CD4-positive, alpha-beta T cell treated with Interleukin-17A for 4 hours (primary cell): ENCODE results near the gene LRRC8B.
"Not testable (repeated sequence)": the region's sequence is repeated elsewhere in the genome, so short reads cannot be mapped to it uniquely, and the experiment has no call there.

Experiments
- DNase-seq: peaks from one replicate; pipeline ENCODE4 v3.0.0-alpha.2; 2020; ENCODE audit warnings: mixed read lengths

LRRC8B gene

DNA sequence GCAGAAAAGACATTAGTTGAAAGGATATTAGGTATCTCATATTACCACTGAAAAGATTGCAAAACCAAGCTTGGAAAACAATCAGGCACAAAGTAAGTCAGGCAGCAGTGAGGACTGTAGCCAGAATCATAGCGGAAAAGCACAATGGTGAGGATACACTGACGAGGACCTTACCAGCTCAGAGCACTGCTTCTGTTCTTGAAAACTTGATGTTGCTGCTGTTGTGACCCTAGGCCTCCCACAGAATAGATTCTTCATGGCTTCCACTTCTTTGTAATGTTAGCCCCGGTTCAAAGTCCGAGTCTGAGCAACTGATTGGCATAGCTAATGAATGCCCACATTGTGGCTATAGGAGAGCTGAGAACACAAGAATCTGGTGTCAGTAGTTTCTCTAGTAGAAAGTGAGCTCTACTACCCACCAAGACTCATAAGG lies 63.1 kb downstream of the LRRC8B start:
- DNase-seq: no peak

DNA sequence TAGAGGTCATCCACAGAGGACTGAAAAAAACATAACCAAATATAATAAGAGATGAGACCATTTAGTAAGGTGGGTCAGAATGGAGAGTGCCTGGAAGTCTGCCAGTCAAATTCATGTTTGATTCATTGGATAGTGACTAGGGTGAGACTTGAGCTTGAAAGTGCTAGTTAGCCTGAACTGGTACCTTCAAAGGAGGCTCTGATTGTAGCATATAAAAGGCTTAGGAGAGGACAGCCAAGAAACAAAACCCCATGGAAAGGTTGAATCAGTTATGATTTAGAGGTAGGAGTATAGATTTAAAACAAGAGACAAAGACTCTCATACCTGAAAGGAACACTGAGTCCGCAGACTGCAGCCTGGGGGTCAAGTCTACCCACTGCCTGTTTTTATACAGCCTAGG lies 63.9 kb downstream of the LRRC8B start:
- no peak for DNase-seq

DNA sequence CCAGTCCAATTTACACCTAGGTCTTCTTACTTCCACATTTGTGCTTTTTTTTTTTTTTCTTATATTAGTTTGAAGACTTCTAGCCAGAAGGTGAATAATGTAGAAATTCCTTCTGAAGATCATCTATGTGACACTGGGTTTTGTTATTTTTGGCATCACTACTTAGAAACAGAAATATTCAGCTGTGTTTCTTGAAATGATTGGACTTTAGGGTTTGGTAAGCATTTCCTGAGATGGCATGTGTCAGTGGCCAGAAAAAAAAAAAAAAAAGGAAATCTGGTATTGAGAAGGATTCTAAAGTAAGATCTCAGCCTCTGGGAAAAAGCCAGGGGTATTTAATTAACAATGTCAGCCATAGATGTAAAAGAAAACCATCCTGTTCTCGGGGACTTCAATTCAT lies 64.9 kb downstream of the LRRC8B start:
- DNase-seq: no peak

DNA sequence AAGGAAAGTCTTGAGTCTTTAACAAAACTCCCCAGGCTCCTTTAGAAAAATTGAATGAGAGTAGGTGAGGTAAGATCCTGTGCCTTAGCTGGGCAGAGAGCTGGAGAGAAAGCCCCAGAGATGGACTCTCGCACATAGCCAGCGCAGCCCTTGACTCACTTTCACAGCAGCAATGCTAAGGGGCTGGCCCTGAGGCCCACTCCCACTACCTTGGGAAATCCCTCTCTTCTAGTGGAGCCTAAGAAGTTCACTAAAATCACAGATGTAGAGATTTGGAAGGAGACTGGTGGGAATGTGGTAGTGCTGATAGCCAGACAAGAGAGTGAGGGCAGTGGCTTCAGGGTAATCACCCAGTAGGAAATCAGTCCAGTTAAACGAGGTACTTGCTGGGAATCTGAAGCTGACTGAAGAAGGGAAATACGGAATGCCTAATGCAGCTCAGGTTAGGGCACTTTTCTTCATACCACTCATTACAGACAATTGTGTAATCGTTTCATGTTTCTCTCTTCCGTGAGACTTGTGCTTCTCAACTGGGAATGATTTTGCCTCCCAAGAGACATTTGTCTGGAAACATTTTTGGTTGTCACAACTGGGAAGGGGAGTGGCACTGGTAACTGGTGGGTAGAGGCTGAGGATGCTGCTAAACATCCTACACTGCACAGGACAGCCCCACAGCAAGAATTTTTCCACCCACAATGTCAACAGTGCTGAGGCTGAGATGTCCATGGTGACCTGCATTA lies 65.9 kb downstream of the LRRC8B start:
- DNase-seq: no peak

- DNase-seq: not testable (repeated sequence)
These were observed 68.3 kb downstream of the LRRC8B start for GRCh38 chr1:89592861-89593302.

- no peak for DNase-seq
These were observed 69.6 kb downstream of the LRRC8B start for GRCh38 chr1:89594096-89594740.

GRCh38 chr1:89596698-89597097 lies 72.1 kb downstream of the LRRC8B start:
- DNase-seq: no peak

GRCh38 chr1:89598450-89599331 lies 74.1 kb downstream of the LRRC8B start:
- DNase-seq: no peak

- no peak for DNase-seq
These were observed 74.7 kb downstream of the LRRC8B start for GRCh38 chr1:89599332-89599630.

GRCh38 chr1:89600451-89601224 lies 76.0 kb downstream of the LRRC8B start:
- DNase-seq: no peak

DNA sequence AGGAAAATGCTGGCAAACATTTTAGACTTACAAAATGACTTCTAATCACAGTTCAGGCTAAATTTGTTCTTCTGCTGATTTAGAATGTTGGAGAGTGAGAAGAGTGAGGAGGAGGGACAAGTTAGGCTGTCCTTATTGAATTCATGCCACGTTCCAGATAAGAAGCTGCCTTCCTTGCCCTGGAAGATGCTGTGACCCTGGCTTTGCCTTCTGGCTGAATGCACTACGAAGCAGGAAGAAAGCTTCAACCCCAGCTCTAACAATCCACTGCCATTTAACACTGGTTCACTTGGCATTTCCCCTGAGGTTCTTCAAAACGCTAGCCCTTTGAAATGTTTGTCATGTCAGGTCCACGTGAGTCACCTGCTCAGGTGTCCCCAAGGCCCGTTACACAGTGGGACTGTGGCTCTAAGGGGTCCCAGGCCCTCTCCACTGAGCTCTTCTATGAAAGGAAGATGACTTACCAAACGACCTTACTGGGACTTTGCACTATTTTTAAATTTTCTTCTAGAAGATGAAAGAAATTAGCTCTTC lies 78.3 kb downstream of the LRRC8B start:
- peak; percentile 34 for DNase-seq

DNA sequence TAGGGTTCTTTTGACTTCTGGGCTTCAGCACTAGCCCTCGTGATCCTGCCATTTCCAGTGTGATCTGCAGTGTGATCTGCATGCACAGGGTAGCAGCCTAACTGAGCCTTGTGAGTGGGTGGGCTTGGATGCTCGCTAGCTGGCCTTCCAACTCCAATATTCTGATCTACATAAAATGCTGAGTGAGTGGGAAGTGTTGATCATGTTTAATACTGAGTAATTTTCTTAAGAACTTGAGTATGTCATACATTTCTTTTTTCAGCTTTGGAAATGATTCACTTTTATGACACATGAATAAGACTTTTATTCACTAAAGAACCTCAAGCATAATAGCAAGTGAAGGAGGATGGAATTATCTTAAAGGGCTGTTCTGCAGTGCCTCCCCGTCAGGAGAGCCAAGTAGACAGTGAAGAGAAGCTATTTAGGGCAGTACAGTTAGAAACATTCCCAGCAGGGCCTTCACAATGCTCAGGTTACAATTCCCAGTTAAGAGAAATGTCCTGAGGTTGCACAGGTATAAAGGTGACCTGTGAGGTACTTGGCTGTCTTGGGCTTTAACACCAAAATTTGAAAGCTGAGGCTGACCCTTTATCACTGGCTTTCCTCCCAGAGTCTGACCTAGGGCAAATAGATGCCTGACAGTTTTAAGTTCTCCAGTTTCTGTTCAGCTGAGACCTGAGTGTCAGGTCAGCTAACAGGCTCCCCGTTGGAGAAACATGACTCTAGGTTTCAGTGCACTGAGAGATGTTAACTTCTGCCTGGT lies 79.2 kb downstream of the LRRC8B start:
- DNase-seq: peak; percentile 41

GRCh38 chr1:89604414-89604735 lies 79.7 kb downstream of the LRRC8B start:
- DNase-seq: no peak

- DNase-seq: no peak
These were observed 81.1 kb downstream of the LRRC8B start for GRCh38 chr1:89605692-89606091.

DNA sequence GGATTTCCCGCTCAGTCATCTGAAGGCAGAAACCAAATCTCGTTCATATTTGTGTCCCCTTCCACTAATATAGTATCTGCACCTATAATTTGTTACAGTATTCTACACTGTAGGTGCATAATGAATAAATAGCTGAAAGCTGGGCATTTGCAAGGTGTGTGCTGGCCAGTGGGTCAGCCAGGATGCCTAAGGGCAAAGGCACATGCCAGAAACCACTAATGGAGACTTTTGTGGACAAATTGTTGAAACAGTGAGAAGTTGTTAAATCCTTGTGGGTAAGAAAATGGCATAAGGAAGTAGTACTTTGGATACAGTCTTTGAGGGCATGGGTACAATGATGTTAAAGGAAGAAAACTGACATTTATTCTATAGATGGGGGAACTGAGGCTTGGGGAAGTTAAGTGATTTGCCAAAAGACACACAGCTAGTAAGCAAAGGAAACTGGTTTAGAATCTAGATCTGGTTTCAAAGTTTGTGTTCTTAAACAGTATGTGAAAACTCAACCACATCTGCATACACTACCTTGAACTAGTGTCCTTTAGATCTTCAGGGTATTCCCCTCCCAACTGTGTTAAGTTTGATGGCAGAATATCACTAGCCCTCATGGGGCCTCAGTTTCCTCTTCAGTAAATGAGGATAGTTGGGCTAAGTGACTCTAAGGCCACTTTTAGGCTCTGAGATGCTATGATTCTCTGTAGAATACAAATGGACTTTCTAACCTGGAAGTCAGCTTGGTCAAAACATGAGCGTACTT lies 81.8 kb downstream of the LRRC8B start:
- DNase-seq: no peak

DNA sequence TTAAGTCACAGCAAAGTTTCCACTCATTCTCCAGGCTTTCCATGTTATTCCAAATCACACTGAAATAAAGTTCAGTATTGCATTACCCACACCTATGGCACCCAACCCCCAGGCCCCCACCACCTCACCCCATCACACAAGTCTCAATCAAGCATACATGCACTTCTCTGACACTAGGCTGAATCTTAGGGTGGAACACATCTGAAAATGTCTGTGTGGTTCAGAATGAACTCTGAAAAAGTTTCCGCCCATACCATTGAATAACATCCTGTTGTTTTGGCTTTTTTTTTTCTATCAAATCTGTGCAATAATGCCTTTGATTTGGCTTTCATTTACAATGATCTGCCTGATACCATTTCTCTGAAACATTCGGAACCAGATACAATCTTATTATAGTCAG lies 82.5 kb downstream of the LRRC8B start:
- peak; percentile 66 for DNase-seq

GRCh38 chr1:89607586-89608318 lies 83.1 kb downstream of the LRRC8B start:
- no peak for DNase-seq

DNA sequence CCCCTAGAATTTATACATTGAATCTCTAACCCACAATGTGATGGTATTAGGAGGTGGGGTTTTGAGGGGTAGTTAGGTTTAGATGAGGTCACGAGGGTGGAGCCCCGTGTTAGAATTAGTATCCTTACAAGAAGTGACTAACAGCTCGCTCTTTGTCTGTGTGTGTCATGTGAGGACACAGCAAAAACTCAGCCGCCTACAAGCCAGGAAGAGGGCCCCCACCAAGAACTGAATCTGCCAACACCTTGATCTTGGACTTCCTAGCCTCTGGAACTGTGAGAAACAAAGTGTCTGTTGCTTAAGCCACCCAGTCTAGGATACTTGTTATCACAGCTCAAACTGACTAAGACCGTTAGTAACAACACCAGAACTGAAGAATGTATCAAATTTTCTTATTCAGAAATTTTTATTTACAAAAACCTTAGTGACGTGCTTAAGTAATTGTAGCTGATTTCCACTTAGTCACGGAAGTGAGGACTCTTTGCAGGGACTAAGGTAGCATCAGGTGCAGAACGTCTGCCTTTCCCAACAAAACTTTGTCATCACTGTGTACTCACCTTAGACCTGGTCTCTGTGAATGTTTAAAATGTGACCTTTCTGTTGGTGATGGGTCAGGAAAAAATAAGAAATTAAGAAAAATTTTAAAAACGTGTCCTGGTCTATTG lies 83.8 kb downstream of the LRRC8B start:
- DNase-seq: peak; percentile 82

DNA sequence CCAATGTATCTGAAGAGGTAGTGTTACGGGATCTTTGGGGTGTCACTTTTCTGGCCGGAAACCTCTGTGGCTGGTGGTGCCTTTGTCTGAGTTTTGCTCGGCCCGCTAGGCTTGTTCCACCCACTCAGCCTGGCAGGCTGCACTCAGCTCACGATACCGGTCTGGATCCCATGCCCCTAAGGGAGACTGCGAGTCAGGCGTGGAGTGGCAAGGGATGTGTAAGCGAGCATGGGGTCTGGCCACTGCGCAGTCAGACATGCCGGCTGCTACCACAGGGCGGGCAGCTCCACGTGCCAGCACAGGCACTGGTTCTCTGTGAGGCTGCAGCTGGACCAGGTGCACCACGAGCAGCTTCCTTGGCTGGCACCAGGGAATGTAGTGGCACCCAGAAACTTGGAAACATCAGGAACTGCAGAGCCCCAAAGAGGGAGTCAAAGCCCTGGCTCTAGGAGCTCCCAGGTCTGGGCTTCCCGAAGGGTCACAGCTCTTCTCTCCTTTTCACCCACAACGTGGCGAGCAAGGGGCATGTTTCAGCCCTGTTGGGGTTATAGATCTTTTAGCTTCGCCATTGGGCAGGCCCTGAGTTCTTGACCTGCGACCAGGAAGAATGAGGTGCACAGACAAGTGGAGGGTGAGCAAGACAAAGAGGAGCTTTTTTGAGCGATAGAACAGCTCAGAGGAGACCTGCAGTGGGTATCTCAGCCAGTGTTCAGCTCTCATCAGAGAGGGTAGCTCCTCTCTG lies 84.5 kb downstream of the LRRC8B start:
- peak; percentile 77 for DNase-seq
